NT2/D1 (cell line): Measurements from ENCODE around the gene COL2A1.

Experiments used
- DNase-seq: peaks from one replicate; pipeline ENCODE4 v3.0.0-alpha.2; 2011; ENCODE audit warnings: low read depth, low spot score
- H3K27me3 ChIP-seq: 2 replicates; pipeline ENCODE4 v1.6.0; 2011; ENCODE audit warnings: mild to moderate bottlenecking; ENCODE audit not compliant: insufficient read length, insufficient read depth
- H3K36me3 ChIP-seq: 2 replicates; pipeline ENCODE4 v1.6.1; 2011; ENCODE audit warnings: mild to moderate bottlenecking, low read length, mixed read lengths; ENCODE audit not compliant: insufficient read depth, insufficient read length
- H3K4me1 ChIP-seq: 2 replicates; pipeline ENCODE4 v1.5.1; 2011; ENCODE audit not compliant: insufficient read depth, insufficient read length
- H3K4me3 ChIP-seq: 2 replicates; pipeline ENCODE4 v1.5.1; 2011; ENCODE audit warnings: low read depth; ENCODE audit not compliant: insufficient read length
- H3K9ac ChIP-seq: 2 replicates; pipeline ENCODE4 v1.6.0; 2011; ENCODE audit warnings: low read depth; ENCODE audit not compliant: insufficient read length
- H3K9me3 ChIP-seq: 2 replicates; pipeline ENCODE4 v1.5.1; 2011; ENCODE audit warnings: mild to moderate bottlenecking, low read length; ENCODE audit not compliant: insufficient read depth
- SUZ12 ChIP-seq: IDR thresholded peaks from 2 replicates; pipeline ENCODE4 v1.6.1; 2011; ENCODE audit not compliant: insufficient read length, insufficient read depth; ENCODE audit errors: extremely low read depth
- YY1 ChIP-seq: IDR thresholded peaks from 2 replicates; pipeline ENCODE4 v1.6.1; 2011; ENCODE audit not compliant: insufficient read length, insufficient read depth
- ZNF274 ChIP-seq: IDR thresholded peaks from 2 replicates; pipeline ENCODE4 v1.6.1; 2011; ENCODE audit warnings: mild to moderate bottlenecking, low read depth, low read length

Gene COL2A1

DNA sequence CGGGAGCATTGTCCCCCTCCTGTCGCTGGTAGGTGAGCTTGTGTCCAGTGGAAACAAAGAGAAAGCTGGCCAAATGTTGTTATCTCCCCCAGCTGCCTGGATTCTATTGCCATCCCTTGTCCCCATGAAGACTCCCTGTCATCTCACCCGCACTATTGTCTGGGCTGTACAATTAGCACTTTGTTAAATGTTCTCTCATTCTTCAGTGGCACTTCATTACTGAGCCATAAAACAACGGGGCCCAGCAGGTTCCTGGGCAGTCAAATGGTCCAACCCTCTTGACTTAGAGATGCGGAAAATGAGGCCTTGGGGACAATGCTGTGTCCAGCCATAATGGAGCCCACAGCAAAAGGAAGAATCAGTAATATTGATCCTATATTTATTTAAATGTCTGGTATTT lies 13.2 kb upstream of the COL2A1 start:
- no peaks in the 10 kb centered on the region for H3K9me3 ChIP-seq
- no peaks in the 10 kb centered on the region for H3K36me3 ChIP-seq
- DNase-seq = no peak
- no peak overlapping the region for H3K4me3 ChIP-seq
- H3K27me3 ChIP-seq = peaks cover 93% of the 10 kb centered on the region
- H3K9ac ChIP-seq = no peak overlapping the region
- no peak for TF ChIP-seq YY1
- no peak for TF ChIP-seq SUZ12
- no peak for TF ChIP-seq ZNF274
- H3K4me1 ChIP-seq = peaks cover 3% of the 10 kb centered on the region

DNA sequence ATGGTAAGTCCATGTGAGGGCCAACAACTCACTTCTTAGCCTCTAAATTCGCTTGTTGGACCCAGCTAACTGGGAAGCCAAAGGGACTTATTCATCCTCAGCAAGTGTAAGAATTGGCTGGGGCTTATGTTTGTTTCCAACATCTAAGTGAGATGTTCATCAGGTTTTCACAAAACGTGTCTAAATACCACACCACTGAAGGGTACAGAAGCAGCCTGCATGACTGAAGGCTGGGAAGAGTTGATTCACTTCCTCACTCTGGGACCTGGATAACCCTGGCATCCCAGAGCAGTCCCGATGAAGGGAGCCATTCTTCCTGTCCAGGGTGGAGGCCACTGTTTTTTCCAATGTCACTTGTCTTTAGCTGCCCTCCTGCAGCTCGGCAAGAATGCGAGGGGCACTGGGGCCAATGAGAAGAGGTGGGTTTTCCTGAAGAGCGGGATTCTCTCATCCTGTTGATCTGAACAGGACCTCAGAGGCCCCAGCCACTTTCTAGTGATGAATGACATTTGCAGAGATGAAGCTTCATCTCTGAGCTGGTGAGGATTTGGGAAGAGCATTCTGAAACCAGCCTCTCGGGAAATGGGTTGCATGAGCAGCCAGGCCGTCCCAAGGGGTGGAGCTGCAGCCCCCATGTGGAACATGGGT lies 12.2 kb upstream of the COL2A1 start:
- H3K4me1 ChIP-seq = peaks cover 3% of the 10 kb centered on the region
- no peaks in the 10 kb centered on the region for H3K9me3 ChIP-seq
- no peak overlapping the region for H3K4me3 ChIP-seq
- no peaks in the 10 kb centered on the region for H3K36me3 ChIP-seq
- H3K27me3 ChIP-seq = peaks cover 99% of the 10 kb centered on the region
- no peak overlapping the region for H3K9ac ChIP-seq
- no peak for DNase-seq
- TF ChIP-seq ZNF274 (no peak), YY1 (no peak), SUZ12 (no peak)

DNA sequence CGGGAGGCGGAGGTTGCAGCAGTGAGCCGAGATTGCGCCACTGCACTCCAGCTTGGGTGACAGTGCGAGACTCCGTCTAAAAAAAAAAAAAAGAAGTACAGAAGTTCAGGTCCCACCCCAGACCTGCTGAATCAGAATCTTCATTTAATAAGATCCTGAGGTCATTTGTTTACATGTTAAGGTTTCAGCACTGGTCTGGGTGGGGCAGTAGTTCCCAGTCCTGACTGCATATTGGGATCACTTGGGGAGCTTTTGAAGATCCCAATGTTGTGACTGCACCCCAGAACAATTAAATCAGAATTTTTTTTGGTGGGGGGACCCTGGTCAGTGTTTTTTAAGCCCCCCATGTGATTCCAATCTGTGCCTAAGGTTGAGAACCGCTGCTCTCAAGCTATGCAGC lies 11.7 kb upstream of the COL2A1 start:
- no peak for TF ChIP-seq ZNF274
- no peak for TF ChIP-seq SUZ12
- no peak for TF ChIP-seq YY1
- H3K4me3 ChIP-seq = no peak overlapping the region
- H3K27me3 ChIP-seq = peaks cover 99% of the 10 kb centered on the region

DNA sequence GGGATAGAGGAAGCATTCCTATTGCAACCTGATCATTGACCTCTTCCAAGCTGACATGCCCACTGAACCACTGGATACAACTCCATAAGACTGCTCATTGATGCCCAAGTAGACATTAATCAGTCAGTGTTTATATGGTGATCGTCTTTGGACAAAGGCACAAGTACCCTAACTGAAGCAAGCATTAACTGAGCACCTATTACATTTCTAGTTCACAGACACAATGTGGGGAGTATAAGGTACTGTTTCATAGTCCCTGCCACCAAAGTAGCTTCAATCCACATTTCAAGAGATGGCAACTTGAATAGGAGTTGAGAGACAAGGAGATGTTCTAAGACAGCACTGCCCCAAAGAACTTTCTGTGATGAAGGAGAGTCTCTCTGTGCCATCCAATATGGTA lies 10.9 kb upstream of the COL2A1 start:
- DNase-seq = no peak
- Histone ChIP-seq H3K9me3 (no peaks in the 10 kb centered on the region), H3K27me3 (peaks cover 99% of the 10 kb centered on the region), H3K36me3 (no peaks in the 10 kb centered on the region), H3K4me3 (no peak overlapping the region), H3K9ac (no peak overlapping the region), H3K4me1 (no peaks in the 10 kb centered on the region)
- TF ChIP-seq ZNF274 = no peak
- no peak for TF ChIP-seq SUZ12
- TF ChIP-seq YY1 = no peak

More for the DNA sequence above, 11.7 kb upstream of the COL2A1 start:
- Histone ChIP-seq H3K4me1 (no peaks in the 10 kb centered on the region), H3K9ac (no peak overlapping the region), H3K36me3 (no peaks in the 10 kb centered on the region), H3K9me3 (no peaks in the 10 kb centered on the region)
- no peak for DNase-seq

DNA sequence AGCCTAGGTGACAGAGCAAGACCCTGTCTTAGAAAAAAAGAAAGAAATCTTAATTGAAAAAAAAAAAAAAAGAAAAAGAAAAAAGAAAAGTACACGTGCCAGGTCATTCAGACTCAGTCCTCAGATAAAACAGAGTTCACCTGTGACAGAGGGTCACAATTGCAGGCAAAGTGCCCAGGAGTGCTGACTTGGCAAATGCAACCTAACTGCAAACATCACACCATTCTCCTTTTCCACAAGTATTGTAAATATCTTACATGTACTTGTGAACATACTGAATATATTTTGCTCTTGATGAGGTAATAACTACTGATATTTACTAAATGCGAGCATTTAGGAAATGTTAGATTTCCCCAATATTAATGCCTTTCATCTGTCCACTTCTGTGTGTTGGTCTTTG lies 9.0 kb upstream of the COL2A1 start:
- TF ChIP-seq SUZ12 = no peak
- no peak for TF ChIP-seq ZNF274
- no peak for TF ChIP-seq YY1
- H3K9ac ChIP-seq = no peak overlapping the region
- peaks cover 99% of the 10 kb centered on the region for H3K27me3 ChIP-seq
- no peaks in the 10 kb centered on the region for H3K4me1 ChIP-seq
- DNase-seq = no peak
- no peaks in the 10 kb centered on the region for H3K36me3 ChIP-seq
- no peaks in the 10 kb centered on the region for H3K9me3 ChIP-seq
- no peak overlapping the region for H3K4me3 ChIP-seq

DNA sequence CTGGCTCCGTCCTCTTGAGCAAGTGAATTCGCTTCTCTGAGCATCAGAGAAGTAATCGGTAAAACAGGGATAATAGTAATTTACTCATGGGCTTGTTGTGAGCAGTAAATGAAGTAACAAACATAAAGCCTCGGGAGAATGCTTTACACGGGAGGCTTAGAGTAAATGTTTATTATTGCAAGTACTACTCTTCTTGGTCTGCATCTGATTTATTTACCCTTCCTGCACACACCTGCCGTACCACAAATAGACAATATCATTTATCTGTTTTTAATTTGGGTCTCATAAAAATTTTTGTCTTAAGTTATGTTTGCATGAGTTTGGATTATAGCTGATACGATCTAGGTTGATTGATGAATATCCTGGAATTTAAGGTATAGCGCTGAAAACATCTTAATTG lies 7.8 kb upstream of the COL2A1 start:
- H3K9ac ChIP-seq = no peak overlapping the region
- H3K9me3 ChIP-seq = no peaks in the 10 kb centered on the region
- peaks cover 99% of the 10 kb centered on the region for H3K27me3 ChIP-seq
- H3K4me1 ChIP-seq = no peaks in the 10 kb centered on the region
- DNase-seq = no peak
- TF ChIP-seq SUZ12 = no peak
- no peak for TF ChIP-seq ZNF274
- TF ChIP-seq YY1 = no peak
- H3K36me3 ChIP-seq = no peaks in the 10 kb centered on the region
- no peak overlapping the region for H3K4me3 ChIP-seq

DNA sequence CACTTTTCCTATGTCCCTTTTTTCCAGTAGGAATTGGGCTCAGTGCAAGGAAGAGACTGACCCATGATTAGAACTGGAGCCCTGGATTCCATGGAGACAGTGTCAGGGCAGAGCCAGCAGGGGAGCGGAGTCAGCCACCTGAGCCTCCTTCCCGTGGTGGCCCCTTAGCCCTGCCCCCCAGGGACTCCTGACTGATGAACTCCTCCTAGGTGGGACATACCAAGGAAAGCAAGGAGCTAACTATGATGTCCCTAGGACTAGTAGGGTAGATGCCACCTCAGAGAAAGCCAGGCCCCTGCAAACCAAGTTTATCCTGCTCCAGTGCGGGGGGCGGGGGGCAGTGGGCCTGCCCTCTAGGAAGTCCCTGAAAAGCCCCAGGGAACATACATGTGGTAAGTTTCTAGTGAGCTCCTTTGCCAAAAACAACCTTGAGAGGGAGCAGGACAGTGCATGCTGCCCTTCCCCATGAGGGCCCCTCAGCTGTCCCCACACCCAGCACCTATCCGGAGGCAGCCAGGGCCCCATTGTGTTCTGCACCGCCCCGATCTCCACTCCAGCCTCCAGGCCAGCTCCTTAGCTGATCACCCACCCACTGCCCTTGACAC lies 6.2 kb upstream of the COL2A1 start:
- no peak overlapping the region for H3K4me3 ChIP-seq
- peaks cover 99% of the 10 kb centered on the region for H3K27me3 ChIP-seq
- no peaks in the 10 kb centered on the region for H3K9me3 ChIP-seq
- H3K4me1 ChIP-seq = peaks cover 3% of the 10 kb centered on the region
- no peak for TF ChIP-seq YY1
- no peak for TF ChIP-seq ZNF274
- no peak for TF ChIP-seq SUZ12
- DNase-seq = no peak
- H3K36me3 ChIP-seq = no peaks in the 10 kb centered on the region
- no peak overlapping the region for H3K9ac ChIP-seq
